T-helper 1 cell treated with Interleukin-12 subunit alpha and Interleukin-12 subunit beta and Interleukin-4 antibody, amounts not matched to agents 30 μg/mL and 1 μg/mL, for 36 hours (primary cell): ENCODE measurements around the gene MYEF2.

Experiments used
- H3K27ac Mint-ChIP-seq: one replicate; pipeline ENCODE4 v1.8.0; 2021; ENCODE audit warnings: mild to moderate bottlenecking, mixed read lengths
- H3K27me3 Mint-ChIP-seq: one replicate; pipeline ENCODE4 v1.8.0; 2021; ENCODE audit warnings: low read depth, mixed read lengths
- H3K36me3 Mint-ChIP-seq: one replicate; pipeline ENCODE4 v1.8.0; 2021; ENCODE audit warnings: low read depth, mixed read lengths
- H3K4me1 Mint-ChIP-seq: one replicate; pipeline ENCODE4 v1.8.0; 2021; ENCODE audit warnings: low read depth, mixed read lengths
- H3K4me3 Mint-ChIP-seq: one replicate; pipeline ENCODE4 v1.8.0; 2021; ENCODE audit warnings: mild to moderate bottlenecking, moderate library complexity, mixed read lengths
- H3K9me3 Mint-ChIP-seq: one replicate; pipeline ENCODE4 v1.8.0; 2021; ENCODE audit warnings: mixed read lengths

MYEF2 gene, protein sequence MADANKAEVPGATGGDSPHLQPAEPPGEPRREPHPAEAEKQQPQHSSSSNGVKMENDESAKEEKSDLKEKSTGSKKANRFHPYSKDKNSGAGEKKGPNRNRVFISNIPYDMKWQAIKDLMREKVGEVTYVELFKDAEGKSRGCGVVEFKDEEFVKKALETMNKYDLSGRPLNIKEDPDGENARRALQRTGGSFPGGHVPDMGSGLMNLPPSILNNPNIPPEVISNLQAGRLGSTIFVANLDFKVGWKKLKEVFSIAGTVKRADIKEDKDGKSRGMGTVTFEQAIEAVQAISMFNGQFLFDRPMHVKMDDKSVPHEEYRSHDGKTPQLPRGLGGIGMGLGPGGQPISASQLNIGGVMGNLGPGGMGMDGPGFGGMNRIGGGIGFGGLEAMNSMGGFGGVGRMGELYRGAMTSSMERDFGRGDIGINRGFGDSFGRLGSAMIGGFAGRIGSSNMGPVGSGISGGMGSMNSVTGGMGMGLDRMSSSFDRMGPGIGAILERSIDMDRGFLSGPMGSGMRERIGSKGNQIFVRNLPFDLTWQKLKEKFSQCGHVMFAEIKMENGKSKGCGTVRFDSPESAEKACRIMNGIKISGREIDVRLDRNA

DNA sequence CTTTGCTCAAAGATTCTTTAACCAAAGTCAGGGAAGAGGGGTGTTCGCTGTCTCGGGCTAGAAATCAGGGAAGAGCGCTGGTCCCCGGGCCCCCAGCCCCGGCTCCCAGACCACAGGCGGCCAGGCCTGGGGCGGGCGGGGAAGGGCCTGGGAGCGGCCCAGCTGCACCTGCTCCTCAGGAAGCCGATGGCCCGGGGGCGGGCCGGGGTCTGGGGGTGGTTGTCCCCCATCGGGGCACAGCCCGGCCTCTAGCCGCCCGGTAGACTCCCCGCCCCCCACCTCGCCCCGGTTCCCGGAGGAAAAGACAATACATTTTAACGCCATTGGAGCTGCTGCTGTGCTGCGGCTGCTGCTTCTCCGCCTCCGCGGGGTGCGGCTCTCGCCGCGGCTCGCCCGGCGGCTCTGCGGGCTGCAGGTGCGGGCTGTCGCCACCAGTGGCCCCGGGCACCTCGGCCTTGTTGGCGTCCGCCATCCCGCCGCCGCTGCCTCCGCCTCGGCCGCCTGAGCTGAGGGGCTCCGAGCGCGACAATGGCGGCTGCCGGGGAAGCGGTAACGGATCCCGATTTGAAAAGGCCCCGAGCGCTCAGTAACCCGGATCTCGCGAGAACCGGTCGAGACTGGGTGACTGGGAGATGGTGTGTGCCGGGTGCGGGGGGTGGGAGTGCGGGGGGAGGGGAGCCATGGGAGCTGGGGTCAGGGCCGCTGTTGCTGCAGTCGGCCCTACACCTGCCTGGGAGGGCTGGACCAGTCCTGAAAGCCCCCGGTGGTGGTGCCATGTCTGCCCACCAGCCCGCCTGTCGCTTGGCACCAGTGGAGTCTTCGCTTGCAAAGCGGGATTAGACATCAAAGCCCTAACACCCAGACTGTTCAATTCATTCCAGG, at the start of gene MYEF2:
MYEF2 (minus strand) TSS at position 530 of the 882 bp plus-strand sequence; CDS start at position 472, 58 bp downstream.
- Mint-ChIP-seq H3K4me1 (peaks cover 21% of the 10 kb centered on the region), H3K27ac (peak within 1 kb of the TSS; percentile 93), H3K27me3 (peaks cover 21% of the 10 kb centered on the region)

DNA sequence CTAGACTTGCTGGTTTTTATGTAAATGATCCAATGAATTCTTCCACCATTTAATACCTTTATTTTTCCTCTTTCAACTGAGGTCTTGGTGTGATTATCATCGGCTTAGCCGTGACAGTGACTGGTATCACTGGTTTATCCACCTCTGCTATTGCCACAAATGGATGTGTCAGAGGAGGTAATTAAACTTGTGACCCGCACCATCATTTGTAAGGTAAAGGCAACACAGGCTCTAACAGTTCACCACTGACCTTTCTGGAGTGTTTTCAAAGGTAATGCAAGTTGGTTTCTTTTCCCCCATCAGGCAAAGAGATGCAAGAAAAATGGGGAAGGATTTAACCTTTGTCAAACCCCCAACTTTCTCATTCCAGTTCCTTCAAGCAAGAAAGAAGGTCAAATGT, 47.7 kb upstream of the MYEF2 start:
- Mint-ChIP-seq H3K4me3 (no peak overlapping the region), H3K27me3 (peaks cover 20% of the 10 kb centered on the region), H3K9me3 (no peaks in the 10 kb centered on the region), H3K36me3 (no peaks in the 10 kb centered on the region), H3K4me1 (no peaks in the 10 kb centered on the region), H3K27ac (no peak overlapping the region)

More for the DNA sequence above, at the start of gene MYEF2:
- Mint-ChIP-seq H3K9me3 (peaks cover 3% of the 10 kb centered on the region), H3K4me3 (peak within 1 kb of the TSS; percentile 93), H3K36me3 (peaks cover 7% of the 10 kb centered on the region)

DNA sequence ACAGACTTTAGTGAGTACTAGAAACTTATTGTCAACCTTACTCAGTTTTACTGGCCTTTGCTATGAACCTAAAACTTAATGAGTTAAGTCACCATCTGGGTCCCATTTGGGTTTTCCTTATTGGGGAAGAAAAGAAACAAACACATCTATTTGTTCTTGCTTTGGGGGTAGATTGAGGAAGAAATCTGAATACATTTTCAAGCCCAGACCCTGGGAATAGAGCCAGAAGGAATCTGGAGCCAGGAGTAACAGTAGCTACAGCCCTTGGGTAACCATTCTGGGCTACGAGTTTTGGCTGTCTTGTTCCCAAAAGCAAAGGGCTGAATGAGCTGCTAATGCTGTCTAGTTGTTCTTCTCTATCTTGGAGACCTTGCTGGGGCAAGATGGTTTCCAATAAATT, 44.5 kb upstream of the MYEF2 start:
- Mint-ChIP-seq H3K4me3 (no peak overlapping the region), H3K4me1 (no peaks in the 10 kb centered on the region), H3K36me3 (no peaks in the 10 kb centered on the region), H3K9me3 (no peaks in the 10 kb centered on the region), H3K27ac (no peak overlapping the region), H3K27me3 (peaks cover 19% of the 10 kb centered on the region)

DNA sequence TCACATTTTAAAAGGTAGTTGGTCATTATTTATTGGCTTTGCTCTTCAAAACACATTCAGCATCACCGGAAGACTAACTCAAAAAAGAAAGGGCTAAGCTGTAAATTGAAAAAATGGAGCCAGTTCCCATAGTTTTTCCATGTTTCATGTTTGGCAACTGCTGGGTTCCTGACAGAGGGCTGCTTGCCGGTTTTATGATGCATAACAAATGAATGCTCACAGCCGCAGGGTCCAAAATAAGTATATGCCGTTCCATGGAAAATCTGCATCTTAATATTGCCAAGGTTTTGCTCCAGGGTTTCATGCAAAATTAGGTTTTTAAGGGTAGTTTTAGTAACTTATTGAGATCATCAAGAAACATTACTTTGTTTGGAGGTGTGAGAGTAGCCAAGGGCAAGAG, 43.8 kb upstream of the MYEF2 start:
- Mint-ChIP-seq H3K4me1 (no peaks in the 10 kb centered on the region), H3K4me3 (no peak overlapping the region), H3K27ac (no peak overlapping the region), H3K27me3 (peaks cover 16% of the 10 kb centered on the region), H3K9me3 (no peaks in the 10 kb centered on the region), H3K36me3 (no peaks in the 10 kb centered on the region)

DNA sequence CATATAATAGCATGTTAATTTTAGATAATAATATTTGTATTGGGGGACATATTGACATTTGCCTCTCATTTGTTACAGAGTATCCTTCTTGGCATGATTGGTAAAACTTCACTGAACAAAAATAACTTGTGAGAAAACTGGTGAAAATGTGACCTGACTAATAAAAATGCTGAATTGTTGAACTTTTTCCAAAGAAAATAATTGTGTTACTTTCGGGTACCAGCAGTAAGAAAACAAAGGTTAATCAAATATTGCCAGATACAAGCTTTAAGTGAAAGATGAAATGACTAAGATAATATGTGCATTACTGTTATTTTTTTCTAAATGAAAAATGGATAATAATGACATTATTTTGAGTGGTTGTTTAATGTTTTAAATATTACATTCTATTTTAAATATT, 43.2 kb upstream of the MYEF2 start:
- H3K36me3 Mint-ChIP-seq = no peaks in the 10 kb centered on the region
- H3K9me3 Mint-ChIP-seq = no peaks in the 10 kb centered on the region
- H3K4me1 Mint-ChIP-seq = no peaks in the 10 kb centered on the region

DNA sequence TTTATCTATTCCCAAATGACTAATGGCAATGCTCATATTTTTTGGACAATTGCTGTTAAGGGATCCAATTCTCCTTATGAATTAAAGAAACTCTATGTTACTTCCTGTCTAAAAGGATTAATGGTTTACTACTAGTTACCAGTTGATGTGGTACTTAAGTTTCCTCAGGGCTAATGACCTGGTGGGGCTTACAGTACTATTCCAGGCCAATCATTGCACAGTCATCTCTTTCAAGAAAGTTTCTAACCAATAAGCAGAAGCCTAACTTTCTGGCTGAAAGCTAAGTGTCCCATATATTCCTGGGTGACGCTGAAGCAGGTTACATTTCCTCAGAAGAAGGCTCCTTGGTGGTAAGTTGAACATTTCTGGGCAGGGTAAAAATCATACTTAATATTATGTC, 27.9 kb upstream of the MYEF2 start, which contains the start of gene SLC12A1:
SLC12A1 (plus strand) TSS at position 322 of the 400 bp plus-strand sequence. CDS start 1,418 bp downstream, outside the sequence.
- Mint-ChIP-seq H3K36me3 (no peaks in the 10 kb centered on the region), H3K9me3 (no peaks in the 10 kb centered on the region), H3K27me3 (peaks cover 20% of the 10 kb centered on the region), H3K4me1 (no peaks in the 10 kb centered on the region), H3K27ac (no peak within 1 kb of the TSS), H3K4me3 (no peak within 1 kb of the TSS)

More for the DNA sequence above, 43.2 kb upstream of the MYEF2 start:
- H3K27ac Mint-ChIP-seq = no peak overlapping the region
- H3K27me3 Mint-ChIP-seq = peaks cover 14% of the 10 kb centered on the region
- no peak overlapping the region for H3K4me3 Mint-ChIP-seq

DNA sequence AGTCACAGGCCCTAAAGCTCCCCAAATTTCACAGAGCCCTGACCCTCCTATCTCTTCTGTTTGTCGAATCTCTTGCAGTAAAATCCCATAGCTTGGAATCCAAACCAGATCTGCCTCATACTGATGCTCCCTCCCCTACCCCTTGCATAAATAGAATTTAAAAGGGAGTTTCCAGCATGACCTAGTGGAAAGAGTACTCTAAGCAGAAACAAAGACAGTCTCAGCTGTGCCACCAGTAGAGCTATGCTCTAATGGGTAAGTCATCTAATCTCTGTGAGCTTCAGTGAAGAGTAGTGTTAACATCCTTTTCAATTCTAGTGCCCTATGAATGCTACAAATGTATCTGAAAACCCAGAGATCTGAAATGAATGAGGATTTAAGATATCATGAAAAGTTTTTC, 24.0 kb upstream of the MYEF2 start:
- Mint-ChIP-seq H3K4me3 (no peak overlapping the region), H3K27me3 (peaks cover 28% of the 10 kb centered on the region), H3K36me3 (no peaks in the 10 kb centered on the region), H3K4me1 (no peaks in the 10 kb centered on the region), H3K27ac (no peak overlapping the region), H3K9me3 (no peaks in the 10 kb centered on the region)

DNA sequence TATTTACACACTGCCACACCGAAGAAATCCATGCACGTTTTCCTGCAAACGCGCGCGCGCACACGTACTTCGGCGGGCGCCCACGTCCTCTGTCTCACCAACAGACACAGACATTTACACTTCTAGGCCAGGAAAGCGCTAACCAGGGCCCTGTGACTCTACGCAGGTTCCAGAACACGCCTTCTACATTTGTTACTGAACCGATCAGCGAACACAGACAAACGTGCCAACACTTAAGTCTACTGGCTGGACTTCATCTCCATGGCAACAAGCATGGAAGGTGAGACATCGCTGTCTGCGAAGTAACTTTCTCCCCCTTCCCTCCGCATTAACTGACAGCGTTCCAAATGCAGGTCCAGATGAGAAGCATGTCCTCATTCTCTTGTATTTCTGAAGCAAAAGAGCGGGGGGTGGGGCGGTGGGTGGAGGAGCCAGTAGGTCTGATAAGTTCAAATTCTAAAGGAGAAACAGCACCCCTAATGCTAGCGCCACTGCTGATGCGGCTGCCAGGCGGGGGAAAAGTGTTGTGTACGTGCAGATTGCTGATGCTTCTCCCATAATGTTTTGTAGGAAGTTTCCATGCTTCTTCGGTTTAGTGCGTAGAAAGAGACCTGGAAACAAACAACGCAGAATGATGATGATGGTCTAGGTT, 13.6 kb upstream of the MYEF2 start, which contains the start of gene CTXN2:
CTXN2 (plus strand) TSS at position 92 of the 652 bp plus-strand sequence. CDS start 9,636 bp downstream, outside the sequence.
- Mint-ChIP-seq H3K4me3 (peak within 1 kb of the TSS; percentile 39), H3K36me3 (no peaks in the 10 kb centered on the region), H3K4me1 (peaks cover 3% of the 10 kb centered on the region), H3K27ac (no peak within 1 kb of the TSS), H3K9me3 (no peaks in the 10 kb centered on the region), H3K27me3 (peaks cover 44% of the 10 kb centered on the region)

DNA sequence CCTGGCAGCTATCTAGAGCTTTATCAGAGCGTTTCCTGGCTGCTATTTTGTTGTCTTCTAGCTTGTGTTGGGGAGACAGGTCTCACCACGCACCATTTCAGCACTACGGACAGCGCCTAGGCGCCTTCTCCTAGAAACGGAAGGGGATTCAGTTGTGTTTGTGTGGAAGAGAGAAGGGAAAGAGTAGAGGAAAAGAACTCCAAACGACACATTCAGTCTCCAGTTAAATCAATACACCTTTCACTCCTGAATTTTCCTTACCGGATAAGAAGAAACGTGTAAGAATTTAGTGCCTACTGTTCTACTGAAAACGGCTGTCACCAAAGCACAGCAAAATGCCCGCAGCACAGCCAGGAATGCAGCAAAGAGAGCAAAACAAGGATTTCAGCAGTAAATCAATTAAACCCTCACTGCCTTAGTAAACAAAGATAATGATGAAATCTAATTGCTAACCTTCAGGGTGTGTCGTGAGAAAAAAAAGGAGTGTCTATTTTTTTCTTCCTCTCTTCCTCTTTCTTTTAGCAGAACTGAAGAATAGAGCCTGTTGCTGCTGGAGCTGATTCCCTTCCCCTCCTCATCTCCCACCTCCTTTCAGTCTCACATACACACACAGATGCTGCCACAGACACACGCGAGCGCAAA, 13.0 kb upstream of the MYEF2 start:
- H3K4me3 Mint-ChIP-seq = peak overlapping the region; percentile 39
- H3K36me3 Mint-ChIP-seq = no peaks in the 10 kb centered on the region
- peaks cover 40% of the 10 kb centered on the region for H3K27me3 Mint-ChIP-seq
- no peaks in the 10 kb centered on the region for H3K9me3 Mint-ChIP-seq
- H3K27ac Mint-ChIP-seq = no peak overlapping the region
- peaks cover 3% of the 10 kb centered on the region for H3K4me1 Mint-ChIP-seq

DNA sequence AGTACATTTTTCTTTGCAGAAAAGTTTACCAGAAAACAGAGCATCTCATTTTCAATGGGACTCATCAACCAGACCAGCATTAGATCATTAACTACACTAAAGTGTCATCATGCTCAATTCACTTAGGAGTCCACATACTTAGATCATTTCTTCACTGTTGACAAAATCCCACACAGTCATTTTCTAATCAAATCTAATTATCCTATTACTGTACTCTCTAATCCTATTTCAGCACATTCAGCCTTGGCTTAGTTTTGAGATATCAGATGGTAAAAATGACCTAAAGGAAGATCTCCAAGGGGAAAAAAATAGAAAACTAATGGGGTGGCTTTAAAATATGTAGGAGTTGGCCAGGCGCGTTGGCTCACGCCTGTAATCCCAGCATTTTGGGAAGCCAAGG, 8.2 kb upstream of the MYEF2 start:
- H3K4me1 Mint-ChIP-seq = no peaks in the 10 kb centered on the region
- no peak overlapping the region for H3K27ac Mint-ChIP-seq
- H3K27me3 Mint-ChIP-seq = peaks cover 29% of the 10 kb centered on the region
- H3K9me3 Mint-ChIP-seq = no peaks in the 10 kb centered on the region
- H3K4me3 Mint-ChIP-seq = no peak overlapping the region
- H3K36me3 Mint-ChIP-seq = no peaks in the 10 kb centered on the region

DNA sequence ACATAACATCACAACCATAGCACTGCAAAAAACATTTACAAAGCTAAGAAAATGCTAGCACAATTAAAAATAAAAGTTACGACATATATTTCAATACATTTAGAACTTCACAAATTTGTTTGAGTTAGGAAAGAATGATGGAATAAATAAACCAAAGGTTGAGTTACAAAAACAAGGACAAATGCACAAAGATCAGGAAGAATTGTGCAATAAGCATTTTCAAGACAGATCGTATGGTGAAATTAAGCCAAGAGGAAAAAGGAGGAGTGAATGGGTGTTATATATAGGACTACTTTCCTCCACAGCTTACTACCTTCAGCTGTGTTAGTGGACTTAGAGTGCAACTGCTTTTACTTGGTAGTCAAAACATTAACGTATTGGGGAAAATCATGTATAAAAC, 7.4 kb upstream of the MYEF2 start:
- Mint-ChIP-seq H3K27me3 (peaks cover 24% of the 10 kb centered on the region), H3K4me1 (no peaks in the 10 kb centered on the region), H3K36me3 (no peaks in the 10 kb centered on the region), H3K9me3 (no peaks in the 10 kb centered on the region), H3K27ac (no peak overlapping the region), H3K4me3 (no peak overlapping the region)

DNA sequence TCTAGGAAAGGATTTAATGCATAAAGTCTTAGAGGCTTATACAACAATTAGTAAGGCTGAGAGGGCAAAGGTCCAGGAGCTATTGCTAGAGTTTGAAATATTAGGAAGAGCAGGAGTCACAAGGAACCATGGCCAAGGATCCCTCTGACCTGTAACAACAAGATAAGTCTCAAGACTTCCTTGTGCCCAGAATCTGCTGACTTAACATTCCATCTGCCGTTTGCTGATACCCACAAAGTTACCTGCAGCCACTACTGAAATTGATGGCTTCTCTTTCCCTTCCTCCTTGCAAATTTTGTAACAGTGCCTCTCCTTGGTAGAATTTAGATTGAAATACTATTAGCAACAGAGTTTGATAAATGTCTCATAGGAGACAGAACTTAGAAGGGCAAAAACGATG, 4.7 kb upstream of the MYEF2 start:
- H3K36me3 Mint-ChIP-seq = no peaks in the 10 kb centered on the region
- H3K9me3 Mint-ChIP-seq = no peaks in the 10 kb centered on the region
- H3K27ac Mint-ChIP-seq = no peak overlapping the region
- peaks cover 32% of the 10 kb centered on the region for H3K27me3 Mint-ChIP-seq
- H3K4me1 Mint-ChIP-seq = no peaks in the 10 kb centered on the region
- H3K4me3 Mint-ChIP-seq = no peak overlapping the region

DNA sequence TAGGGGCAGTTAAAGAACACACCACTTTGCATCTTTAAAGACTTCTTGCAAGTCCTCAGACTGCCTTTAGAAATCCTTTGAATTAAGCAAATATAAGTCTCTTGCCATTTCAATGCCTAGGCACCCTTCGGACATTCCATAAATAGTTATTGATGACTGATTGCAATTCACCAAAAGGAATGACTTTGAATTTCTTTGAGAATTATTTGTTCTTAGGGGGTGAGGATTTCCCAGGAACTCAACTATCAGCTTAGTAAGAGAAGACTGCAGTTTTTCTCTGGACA, 495 bp upstream of the MYEF2 start:
- no peak overlapping the region for H3K27ac Mint-ChIP-seq

DNA sequence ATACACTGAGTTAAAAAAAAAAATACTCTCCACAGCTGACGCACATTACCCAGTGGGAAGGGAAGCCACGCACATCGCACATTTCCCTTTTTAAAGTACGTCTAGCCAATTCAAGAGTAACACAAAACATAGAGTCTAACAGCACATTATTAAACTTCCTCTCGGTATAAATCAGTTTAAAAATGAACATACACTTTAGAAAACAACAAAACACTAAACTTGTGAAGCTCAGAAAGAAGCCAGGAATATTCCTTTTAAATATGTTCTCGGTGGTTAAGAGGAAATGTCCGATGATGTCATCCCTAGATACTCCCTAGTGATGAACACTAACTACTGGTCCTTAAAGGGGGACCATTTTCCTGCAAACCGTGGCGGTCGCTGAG, 721 bp downstream of the MYEF2 start:
- H3K27ac Mint-ChIP-seq = peak overlapping the region; percentile 93
- peaks cover 21% of the 10 kb centered on the region for H3K4me1 Mint-ChIP-seq
- peak overlapping the region; percentile 93 for H3K4me3 Mint-ChIP-seq
- H3K27me3 Mint-ChIP-seq = peaks cover 17% of the 10 kb centered on the region
- peaks cover 9% of the 10 kb centered on the region for H3K36me3 Mint-ChIP-seq
- peaks cover 10% of the 10 kb centered on the region for H3K9me3 Mint-ChIP-seq

More for the DNA sequence above, 495 bp upstream of the MYEF2 start:
- Mint-ChIP-seq H3K27me3 (peaks cover 24% of the 10 kb centered on the region), H3K36me3 (peaks cover 7% of the 10 kb centered on the region), H3K4me3 (no peak overlapping the region), H3K4me1 (peaks cover 21% of the 10 kb centered on the region), H3K9me3 (no peaks in the 10 kb centered on the region)
